GM19328 (cell line): ENCODE measurements around the gene ACOXL.
A peak's percentile ranks its signal among the peaks of the same experiment; 100 is the strongest.

Experiments
- ATAC-seq: cut with Tn5 transposase; IDR thresholded peaks from one replicate; pipeline ENCODE4 v1.9.1; 2021; ENCODE audit warnings: mild to moderate bottlenecking, moderate library complexity; ENCODE audit not compliant: unreplicated experiment

Gene ACOXL

DNA sequence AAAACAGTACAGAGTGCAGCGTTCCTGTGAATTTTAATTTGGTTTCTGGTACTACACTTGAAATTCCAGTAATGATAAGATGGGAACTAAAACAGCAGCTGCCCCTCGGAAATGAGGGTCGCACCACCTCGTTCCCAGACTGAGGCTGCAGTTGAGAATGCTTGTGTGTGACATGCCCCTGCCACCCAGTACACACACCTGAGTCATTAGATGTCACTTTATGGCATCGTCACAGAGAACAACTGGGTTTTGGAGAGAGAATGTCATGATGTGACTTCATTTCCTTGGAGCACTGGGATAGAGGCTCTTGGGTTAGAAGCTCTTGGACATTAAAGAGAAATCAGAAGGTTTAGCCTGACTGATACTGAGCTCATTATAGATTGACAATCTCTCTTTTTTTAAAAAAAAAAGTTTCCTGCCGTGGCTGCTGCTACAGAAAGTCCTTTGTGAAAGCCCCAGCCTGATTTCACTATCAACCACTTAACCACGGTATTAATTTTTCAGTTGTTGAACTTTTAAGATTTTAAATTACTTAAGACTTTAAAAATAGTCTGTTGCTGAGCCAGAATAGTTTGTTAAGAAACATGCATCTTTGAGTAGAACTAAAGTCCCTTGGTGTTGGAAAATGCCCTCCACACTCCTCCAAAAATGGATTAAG, 412.9 kb downstream of the ACOXL start:
- ATAC-seq: no peak

DNA sequence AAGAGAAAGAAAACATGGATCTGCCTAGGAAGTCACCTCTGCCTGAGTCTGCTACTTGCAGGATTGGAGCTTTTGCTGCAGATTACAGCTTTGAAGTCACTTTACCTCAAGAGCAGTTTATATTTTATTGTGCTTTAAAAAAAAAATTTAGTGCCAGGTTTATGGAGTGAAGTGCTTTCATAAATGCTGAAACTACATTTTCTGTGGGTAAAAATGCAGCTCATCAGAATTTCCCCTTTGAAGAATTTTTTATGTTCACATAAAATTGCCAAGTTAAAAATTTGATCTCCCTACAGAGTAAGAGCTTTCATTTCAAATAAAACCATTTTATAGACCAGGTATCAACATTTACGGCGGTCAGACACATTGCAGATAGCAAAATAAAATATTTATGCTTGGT, 413.6 kb downstream of the ACOXL start:
- ATAC-seq: no peak

DNA sequence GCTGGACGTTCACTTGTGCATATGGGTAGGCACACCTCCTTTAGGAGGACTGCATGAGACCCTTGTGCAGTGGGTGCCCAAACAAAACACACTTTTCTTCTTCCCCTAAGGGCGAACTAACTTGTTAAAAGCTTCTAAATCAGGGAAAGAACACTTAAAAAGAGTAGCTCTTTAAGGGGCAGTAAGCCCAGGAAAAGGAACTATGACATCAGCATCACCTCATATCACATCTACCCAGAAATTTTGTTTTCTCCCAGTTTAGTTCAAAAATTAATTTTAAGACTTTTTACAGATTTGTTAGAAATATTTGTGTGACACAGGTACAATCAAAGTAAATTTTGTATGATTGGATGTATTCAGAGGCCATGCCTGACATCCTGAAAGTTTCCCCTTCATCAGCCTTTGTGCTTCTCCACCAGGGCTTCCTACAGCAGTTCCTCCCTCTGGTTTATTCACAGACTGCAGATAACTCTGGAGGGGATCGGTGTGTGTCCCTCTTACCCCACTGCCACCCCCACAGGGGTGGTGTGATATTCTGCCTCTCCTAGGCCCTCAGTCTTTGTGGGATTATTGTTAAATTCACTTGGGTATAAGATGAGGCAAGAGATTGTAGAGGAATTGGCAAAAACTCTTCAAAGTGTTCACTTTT, 416.0 kb downstream of the ACOXL start:
- ATAC-seq: no peak

DNA sequence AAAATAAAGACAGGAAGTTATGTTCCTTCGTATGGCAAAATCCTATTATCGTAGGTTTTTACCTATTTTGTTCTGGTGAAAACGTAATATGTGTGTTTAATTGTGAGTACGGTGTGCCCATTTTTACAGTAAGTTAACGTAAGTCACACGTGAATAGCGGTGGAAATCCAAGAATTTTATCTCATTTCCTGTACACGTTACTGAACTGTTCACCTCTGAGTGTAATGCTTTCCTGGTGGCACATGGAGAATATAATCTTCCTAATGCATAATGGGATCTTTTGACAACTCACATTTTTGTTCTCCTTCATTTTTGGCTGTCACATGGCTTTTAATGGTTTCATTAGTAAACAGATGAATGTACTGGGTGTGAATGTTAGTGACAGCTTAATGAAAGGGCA, 416.6 kb downstream of the ACOXL start:
- ATAC-seq: no peak

DNA sequence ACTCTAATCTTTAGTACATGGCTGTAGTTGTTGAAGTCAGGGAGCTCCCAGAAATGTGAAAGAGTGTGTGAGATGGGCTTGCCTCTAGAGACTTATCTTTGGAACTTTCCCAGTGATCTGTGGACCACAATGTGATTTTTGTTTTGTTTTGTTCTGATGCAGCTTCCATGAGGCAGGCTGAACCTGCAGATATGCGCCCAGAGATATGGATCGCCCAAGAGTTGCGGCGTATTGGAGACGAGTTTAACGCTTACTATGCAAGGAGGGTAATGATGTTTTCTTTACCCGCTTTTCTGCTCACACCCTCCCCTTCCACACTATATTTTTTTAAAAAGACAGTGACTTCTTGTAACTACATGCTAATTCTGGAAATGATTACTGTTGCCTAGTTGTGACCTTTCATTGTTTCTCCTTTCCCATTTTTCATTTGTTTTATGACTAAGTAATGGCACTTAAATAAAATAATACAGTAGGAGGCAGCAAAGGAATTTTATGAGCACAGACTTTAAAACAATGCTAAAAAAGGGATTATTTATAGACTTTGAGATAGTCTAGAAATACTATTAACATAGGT, 417.6 kb downstream of the ACOXL start:
- ATAC-seq: no peak

DNA sequence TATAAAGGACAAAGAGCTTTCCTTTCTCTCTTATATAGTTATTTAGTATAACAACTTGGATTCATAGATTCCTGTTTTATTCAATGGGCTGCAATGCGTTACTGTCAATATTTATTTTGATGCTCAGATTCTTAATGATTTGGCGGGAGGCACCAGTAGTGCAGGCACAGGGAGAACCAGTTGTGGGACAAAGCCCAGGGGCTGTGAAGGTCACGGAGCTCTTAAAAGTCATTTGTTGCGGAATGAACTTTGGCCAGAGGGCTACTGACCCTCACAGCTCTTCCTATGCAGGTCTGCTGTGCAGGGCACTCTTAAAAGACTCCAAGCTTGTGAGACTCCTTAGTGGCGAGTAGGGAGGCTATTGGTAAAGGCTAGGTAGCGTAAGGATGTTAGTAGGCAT, 422.4 kb downstream of the ACOXL start:
- no peak for ATAC-seq

DNA sequence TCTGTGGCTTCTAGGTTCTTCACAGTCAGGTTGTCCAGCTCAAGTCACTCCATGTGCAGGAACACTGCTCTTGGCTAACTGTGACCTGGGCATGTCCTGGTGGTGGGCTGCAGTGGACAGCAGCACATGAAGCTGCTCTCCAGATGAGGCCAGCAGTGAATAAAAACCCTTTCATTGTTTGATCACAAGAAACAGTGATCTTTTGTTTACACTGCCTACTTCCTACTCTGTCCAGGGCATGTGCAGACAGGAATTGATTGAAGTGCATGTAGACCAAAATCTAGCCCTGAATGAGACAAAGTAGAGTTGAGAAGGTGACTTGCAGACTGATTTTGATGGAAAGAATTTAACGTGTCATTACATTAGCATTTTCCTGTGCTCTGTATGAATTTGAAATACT, 423.2 kb downstream of the ACOXL start:
- ATAC-seq: no peak

DNA sequence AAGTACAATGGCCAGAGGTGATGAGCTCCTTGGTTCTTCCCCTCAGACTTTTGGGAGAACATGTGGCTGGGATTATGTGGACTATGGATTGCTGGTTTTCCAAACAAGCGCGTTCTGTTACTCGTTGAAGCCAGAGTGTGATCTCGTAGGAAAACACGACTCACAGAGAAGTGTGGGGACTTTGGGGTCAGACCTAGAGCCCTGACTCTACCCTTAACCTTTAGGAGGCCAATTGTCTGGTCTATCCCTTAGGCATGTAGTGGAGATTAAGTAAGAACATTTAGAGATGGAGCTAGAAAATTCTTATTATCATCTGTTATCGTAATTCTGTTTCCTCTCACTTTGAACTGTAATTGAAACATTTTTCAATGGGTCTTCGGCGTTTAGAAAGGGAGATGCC, 424.2 kb downstream of the ACOXL start:
- ATAC-seq: no peak

DNA sequence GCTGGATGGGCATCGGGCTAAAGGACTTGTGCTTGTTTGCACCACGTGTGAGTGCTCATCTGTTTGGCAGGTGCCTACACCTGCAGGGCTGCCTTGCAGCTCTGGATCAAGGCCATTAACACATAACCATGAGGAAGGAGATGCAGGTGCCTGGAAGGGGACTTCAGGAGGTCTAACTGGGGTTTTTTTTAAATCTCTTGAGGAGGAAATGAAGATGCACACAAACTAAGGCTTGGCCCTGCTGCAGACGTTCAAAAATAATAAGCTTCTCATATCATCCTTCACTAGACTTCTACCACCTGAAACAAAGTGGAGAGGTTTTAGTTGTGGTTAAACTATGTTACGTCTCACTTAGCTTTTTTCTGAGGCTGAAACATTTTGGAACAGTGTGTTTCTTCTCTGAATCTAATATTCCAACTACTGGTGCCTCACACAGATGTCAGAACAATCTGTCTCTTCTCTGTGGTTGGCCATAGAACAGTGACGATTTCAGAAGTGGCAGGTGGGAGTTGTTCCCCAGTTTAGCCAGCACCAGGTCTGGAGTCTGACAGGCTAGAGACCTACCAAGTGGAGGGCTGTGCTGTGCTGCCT, 424.8 kb downstream of the ACOXL start:
- peak; percentile 42 for ATAC-seq

DNA sequence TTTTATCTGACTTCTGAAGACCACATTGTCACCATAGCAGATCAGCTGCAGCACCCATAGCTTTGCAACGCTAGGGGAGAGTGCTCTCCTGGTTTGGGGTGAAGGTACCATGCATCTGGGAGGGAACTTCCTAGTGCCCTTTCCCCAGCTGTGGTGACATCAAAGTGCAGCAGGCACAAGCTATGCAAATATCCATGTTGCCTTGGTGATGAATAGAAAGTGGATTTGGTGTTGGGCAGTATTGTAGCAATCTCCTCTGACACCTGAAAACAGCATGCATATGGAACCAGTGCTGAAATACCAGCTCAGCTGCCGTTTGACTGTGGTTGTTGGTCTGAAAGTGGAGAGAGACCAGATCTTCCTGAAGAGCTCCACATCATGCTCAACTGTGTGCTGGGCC, 425.4 kb downstream of the ACOXL start:
- peak; percentile 54 for ATAC-seq

DNA sequence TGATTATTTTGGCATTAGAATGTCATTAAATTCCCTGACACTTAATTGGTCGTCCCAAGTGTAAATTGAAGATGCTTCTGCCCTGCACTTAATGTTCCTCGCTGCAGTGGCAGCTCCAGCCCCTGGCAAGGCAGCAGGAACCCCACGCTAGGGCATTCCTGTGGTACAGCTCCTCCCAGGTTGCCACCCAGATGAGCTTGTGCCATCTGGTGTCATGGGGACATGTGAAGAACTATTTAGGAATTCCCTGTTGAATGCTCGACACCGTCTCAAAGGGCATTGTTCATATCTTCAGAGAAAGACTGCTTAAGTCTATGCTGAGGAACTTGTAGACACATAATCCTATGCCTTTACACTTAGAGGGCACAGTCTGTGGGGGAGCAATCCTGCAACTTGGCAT, 427.3 kb downstream of the ACOXL start:
- ATAC-seq: no peak

DNA sequence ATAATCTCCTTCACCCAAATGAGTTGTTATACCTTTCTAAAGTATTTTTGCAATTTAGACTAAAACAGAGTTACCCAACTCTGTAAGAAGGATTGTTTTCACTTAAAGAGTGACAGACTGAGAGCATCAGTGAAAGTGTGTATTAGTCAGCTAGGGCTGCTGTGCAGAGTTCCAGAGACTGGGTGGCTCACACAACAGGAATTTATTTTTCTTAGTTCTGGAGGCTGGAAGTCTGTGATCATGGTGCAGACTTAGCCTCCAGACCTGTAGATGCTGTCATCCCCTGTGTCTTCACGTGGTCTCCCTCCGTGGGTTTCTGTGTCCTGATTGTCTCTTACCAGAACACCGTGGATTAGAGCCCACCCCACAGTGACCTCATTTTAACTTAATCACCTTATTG, 428.4 kb downstream of the ACOXL start:
- no peak for ATAC-seq

DNA sequence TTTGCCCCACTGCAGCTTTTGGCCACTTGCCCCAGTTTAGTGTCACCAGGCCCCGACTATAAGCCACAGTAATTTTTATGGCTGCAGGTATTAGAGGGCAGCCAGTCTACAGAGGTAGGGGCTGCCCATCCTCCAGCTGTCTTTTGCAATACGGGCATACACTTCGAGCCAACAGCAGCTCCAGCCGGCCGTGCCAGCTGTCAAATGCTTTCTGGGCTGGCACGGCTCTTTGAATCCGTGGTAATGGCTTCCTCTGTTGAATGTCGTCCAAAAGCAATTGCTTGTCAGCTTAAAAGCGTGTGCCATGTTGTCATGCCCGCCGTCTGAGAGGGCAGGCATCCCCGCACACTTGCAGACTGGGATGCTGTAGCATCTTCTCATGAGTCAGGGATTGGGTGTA, 429.6 kb downstream of the ACOXL start:
- ATAC-seq: no peak

DNA sequence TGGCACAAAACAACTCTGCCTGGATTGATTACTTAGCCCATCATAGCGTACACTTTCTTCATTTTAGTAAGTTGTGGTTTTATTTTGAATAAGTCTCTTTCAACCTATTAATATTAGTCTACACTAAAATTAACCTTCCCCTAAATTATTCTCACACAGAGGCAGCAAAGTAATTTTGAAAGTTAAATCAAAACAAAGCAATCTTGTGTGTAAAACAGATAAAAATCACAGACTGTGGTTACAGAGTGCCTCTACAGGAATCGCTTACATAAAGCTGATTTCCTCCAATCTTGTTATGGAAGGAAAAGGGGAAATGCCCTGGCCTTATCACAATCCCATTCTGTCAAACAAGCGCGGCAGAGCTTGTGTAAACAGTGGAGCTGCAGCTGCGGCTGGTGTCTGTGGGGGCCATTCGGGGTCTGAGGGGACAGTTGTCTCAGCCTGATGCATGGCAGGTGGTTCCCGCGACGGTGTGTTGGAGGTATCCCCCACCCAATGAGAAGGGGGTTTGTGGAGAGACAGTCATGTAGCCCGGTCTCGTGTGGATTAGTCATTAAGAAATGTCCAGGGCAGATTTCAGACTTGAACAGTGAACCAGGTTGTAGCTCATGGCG, 430.5 kb downstream of the ACOXL start:
- no peak for ATAC-seq

DNA sequence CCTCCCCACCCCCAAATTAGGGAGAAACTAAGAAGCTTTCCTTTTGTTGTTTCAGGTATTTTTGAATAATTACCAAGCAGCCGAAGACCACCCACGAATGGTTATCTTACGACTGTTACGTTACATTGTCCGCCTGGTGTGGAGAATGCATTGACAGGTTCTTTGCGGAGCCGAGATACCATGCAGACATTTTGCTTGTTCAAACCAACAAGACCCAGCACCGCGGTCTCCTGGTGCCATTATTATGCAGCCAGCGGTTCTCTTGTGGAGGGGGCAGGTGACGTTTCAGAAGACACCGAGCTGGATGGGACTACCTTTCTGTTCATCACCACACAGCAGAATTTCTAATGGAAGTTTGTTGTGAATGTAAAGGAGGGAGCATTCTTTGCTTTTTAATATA, 431.7 kb downstream of the ACOXL start:
- ATAC-seq: no peak

DNA sequence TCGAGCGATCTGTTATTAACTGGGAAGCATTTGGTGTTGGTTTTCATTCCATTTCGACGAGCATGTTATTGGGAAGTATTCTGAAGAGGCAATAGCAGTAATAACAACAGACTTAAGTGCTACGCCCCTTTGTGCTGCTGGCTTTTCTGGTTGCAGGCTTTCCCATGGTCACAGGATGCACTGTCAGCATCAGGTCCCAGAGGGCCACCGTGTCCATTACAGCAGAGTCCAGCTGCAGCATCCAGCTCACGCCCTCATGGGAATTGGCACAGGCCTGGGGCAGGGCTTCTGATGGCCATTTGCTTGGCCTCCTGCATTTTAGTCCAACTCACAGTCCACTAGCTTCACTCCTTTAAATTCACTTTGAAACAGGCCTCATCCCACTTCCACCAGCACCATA, 432.7 kb downstream of the ACOXL start:
- ATAC-seq: no peak

DNA sequence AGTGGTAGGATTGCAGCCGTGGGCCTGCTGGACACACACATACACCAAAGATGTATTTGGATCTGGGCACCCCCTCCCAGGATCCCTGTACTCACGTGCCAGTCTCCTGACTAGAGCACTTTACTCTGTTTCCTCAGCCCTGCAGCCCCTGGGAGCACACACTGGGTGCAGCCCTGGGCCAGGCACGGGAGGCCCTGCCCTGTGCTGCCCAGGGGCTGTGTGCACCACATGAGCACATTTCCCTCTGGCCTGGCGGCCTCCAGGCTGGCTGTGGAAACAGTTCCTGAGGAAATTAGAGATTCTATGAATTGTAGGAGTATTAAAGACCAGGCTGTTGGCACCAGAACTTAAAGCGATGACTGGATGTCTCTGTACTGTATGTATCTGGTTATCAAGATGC, 433.7 kb downstream of the ACOXL start:
- ATAC-seq: no peak

DNA sequence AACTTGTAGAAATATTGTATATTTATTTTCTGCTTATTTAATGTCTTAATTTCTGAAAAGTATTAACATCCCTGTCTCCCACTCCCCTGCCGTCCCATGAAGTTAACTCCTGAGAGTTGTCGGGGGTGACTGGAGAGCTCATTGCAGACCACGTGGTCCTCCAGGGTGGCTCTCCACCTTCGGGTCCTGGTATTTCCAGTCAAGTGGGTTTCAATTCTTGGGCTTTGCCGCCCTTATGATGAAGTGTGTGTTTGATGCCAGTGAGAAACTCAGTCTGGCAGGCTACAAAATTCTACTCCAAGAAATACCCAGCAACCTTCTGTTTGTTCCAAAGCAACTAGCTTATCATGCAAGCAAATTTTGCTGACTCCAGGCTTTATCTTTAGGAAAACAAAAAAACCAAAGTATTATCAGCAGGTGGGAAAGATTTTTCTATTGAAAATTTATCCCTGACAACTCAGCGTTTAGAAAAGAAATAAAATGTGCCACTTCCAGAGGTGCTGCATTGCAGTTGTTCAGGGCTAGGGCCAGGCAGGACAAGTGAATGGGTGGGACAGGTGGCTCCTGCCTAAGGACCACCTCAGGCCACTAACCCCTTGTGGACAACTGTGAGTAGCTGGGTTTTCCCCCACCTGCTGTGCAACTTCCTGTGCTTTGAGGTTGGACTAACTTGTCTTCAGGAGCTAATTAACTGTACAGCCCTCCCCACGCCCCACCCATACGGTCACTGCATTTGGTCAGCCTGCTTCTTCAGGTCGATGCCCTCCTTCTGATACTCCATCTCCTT, 434.9 kb downstream of the ACOXL start:
- no peak for ATAC-seq

DNA sequence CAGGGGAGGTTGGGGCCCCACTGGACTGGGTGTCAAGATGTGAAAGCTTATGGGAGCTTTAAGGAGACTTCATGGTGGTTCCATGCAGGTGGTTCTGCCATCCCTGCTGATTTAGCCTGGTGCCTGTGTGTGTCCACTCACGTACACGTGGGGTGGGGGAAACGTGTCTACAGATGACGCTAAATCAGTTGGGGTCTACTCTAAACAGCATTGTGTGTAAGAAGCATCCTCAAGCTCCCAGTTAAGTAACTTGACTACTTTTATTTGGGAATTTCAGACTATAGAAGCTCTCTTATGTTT, 435.4 kb downstream of the ACOXL start:
- no peak for ATAC-seq
